Left lung (tissue), 10 donors: ENCODE data around the gene GOLGA6B. TPM values are rescaled to one million over a fixed set of nuclear protein-coding genes. Genes with fewer than 3 reads are reported as not detected.
"Not testable (repeated sequence)": the region's sequence is repeated elsewhere in the genome, so short reads cannot be mapped to it uniquely, and the experiment has no call there.

ENCODE experiments used
- ATAC-seq: fragments of 200-7000 bp; cut with Tn5 transposase; one replicate; pipeline ENCODE4 v1.9.1; 2020; ENCODE audit warnings: moderate library complexity
- DNase-seq, 4 donors: peaks; one replicate each; pipeline ENCODE4 v3.0.0-alpha.2; 2013 to 2020
- H3K27ac ChIP-seq, 2 donors: fragments of 200-600 bp; sonication (generic) in 1 of 2; one replicate each; pipeline versions ENCODE4 v1.5.0 to v1.8.0; 2020 to 2021
- H3K27me3 ChIP-seq, 2 donors: fragments of 200-600 bp; sonication (generic) in 1 of 2; one replicate each; pipeline versions ENCODE4 v1.5.0 to v1.8.0; 2020 to 2021
- H3K36me3 ChIP-seq, 2 donors: fragments of 200-600 bp; sonication (generic) in 1 of 2; one replicate each; pipeline versions ENCODE4 v1.5.0 to v1.8.0; 2020 to 2021
- H3K4me1 ChIP-seq, 2 donors: fragments of 200-600 bp; one replicate each; pipeline ENCODE4 v1.8.0; 2021
- H3K4me3 ChIP-seq, 2 donors: fragments of 200-600 bp; sonication (generic) in 1 of 2; one replicate each; pipeline versions ENCODE4 v1.5.0 to v1.8.0; 2020 to 2021; ENCODE audit warnings: mild to moderate bottlenecking in 1 of 2
- H3K9me3 ChIP-seq, 2 donors: fragments of 200-600 bp; sonication (generic) in 1 of 2; one replicate each; pipeline versions ENCODE4 v1.5.0 to v1.8.0; 2020 to 2021
- CTCF ChIP-seq, 2 donors: fragments of 200-600 bp; sonication (generic) in 1 of 2; IDR thresholded peaks; one replicate each; pipeline versions ENCODE4 v1.5.0 to v1.8.0; 2021; ENCODE audit warnings: antibody characterized with exemption in 2 of 2
- intact Hi-C, 2 donors: fragments of 100-400 bp; cut with DNase I; formaldehyde crosslinking; loops; one replicate each; pipeline versions ENCODE4 v1.11.2 to v1.14.2; 2022
- polyA plus RNA-seq, 6 donors: library from polyadenylated mRNA; unstranded; fragments of 120-200 nt; gene quantifications; one replicate each; pipeline ENCODE4 v1.2.1, GENCODE V29; 2013; ENCODE audit not compliant: insufficient read length in 6 of 6
- total RNA-seq, 2 donors: library from RNA; stranded (reverse); fragmentation: NEBNext Ultra II Directional; extraction: Animal tissue kit (Norgen Biotek cat#: 25700); gene quantifications; one replicate each; pipeline ENCODE4 v1.2.1, GENCODE V29; 2021
- donor health status: DM: no; HTN: yes; CAD: no.
- donor health status: DM: no; HTN: no; CAD: no.

The GOLGA6B gene
- total and polyA plus RNA-seq, 8 donors: 0.13 to 5.4 (median 2.9) TPM; not detected in 4

- ATAC-seq, H3K9me3 ChIP-seq, H3K4me3 ChIP-seq, H3K27me3 ChIP-seq, intact Hi-C loops, H3K4me1 ChIP-seq, H3K27ac ChIP-seq, DNase-seq, H3K36me3 ChIP-seq: not testable (repeated sequence)
These were observed 9.4 kb downstream of the GOLGA6B start for GRCh38 chr15:72663931-72664330.

GRCh38 chr15:72665706-72666105, 11.2 kb downstream of the GOLGA6B start:
- H3K9me3 ChIP-seq, H3K27me3 ChIP-seq, DNase-seq, ATAC-seq, H3K4me3 ChIP-seq, H3K36me3 ChIP-seq, H3K27ac ChIP-seq, intact Hi-C loops, H3K4me1 ChIP-seq: not testable (repeated sequence)

- H3K36me3 ChIP-seq, H3K9me3 ChIP-seq, H3K4me3 ChIP-seq, intact Hi-C loops, DNase-seq, H3K27ac ChIP-seq, H3K4me1 ChIP-seq, ATAC-seq: not testable (repeated sequence)
- peaks cover 0 to 20% of the 10 kb centered on the region in 2 donors for H3K27me3 ChIP-seq
These were observed 15.3 kb downstream of the GOLGA6B start for GRCh38 chr15:72669803-72670202.

- H3K27ac ChIP-seq, H3K36me3 ChIP-seq, H3K4me1 ChIP-seq, H3K4me3 ChIP-seq, intact Hi-C loops, H3K9me3 ChIP-seq: not testable (repeated sequence)
- DNase-seq (peak; percentile 44 to 93 (median 74)), ATAC-seq (peak; percentile 100)
- peaks cover 0 to 30% of the 10 kb centered on the region in 2 donors for H3K27me3 ChIP-seq
- peak; percentile 38 to 83 for TF ChIP-seq CTCF (IDR thresholded peaks at IDR 0.05)
These were observed 16.3 kb downstream of the GOLGA6B start for GRCh38 chr15:72670656-72671352.

GRCh38 chr15:72671525-72671924, 17.0 kb downstream of the GOLGA6B start:
- H3K9me3 ChIP-seq: no peaks in the 10 kb centered on the region
- no peaks in the 10 kb centered on the region for H3K36me3 ChIP-seq
- no peak for TF ChIP-seq CTCF (IDR thresholded peaks at IDR 0.05)
- H3K4me3 ChIP-seq: no peak overlapping the region
- no peak for ATAC-seq
- H3K27ac ChIP-seq: no peak overlapping the region
- peaks cover 0 to 36% of the 10 kb centered on the region in 2 donors for H3K27me3 ChIP-seq
- no peak for DNase-seq
- H3K4me1 ChIP-seq: no peaks in the 10 kb centered on the region
- intact Hi-C loops: no loop called here

GRCh38 chr15:72676838-72677237, 22.3 kb downstream of the GOLGA6B start:
- intact Hi-C loops: no loop called here
- H3K9me3 ChIP-seq: no peaks in the 10 kb centered on the region
- no peak for TF ChIP-seq CTCF (IDR thresholded peaks at IDR 0.05)
- peaks cover 17 to 69% of the 10 kb centered on the region in 2 donors for H3K27me3 ChIP-seq
- no peaks in the 10 kb centered on the region for H3K4me1 ChIP-seq
- H3K4me3 ChIP-seq: no peak overlapping the region
- no peak for ATAC-seq
- no peak for DNase-seq
- no peaks in the 10 kb centered on the region for H3K36me3 ChIP-seq
- H3K27ac ChIP-seq: no peak overlapping the region

- ATAC-seq (no peak), DNase-seq (no peak)
- Histone ChIP-seq H3K9me3 (no peaks in the 10 kb centered on the region), H3K4me3 (no peak overlapping the region), H3K27me3 (peaks cover 17 to 38% of the 10 kb centered on the region in 2 donors), H3K36me3 (no peaks in the 10 kb centered on the region), H3K4me1 (peaks cover 4 to 7% of the 10 kb centered on the region in 2 donors), H3K27ac (no peak overlapping the region)
- no peak for TF ChIP-seq CTCF (IDR thresholded peaks at IDR 0.05)
- intact Hi-C loops: no loop called here
These were observed 26.4 kb downstream of the GOLGA6B start for GRCh38 chr15:72680931-72681330.
